ENCODE measurements around the gene ADISSP.

The ADISSP gene

GRCh38 chr20:3733119-3733995, 34.2 kb downstream of the ADISSP start:
- Histone ChIP-seq H4K20me1 (no peaks in the 10 kb centered on the region), H3K4me2 (peak overlapping the region; percentile 52), H3K27me3 (peaks cover 32% of the 10 kb centered on the region), H3K9ac (0 out of 2 replicates have a peak overlapping the region, but pooled peaks have one; percentile 15), H3K36me3 (no peaks in the 10 kb centered on the region), H3K27ac (no peak overlapping the region), H3K9me3 (no peaks in the 10 kb centered on the region), H3K4me3 (no peak overlapping the region), H3K4me1 (peaks cover 27% of the 10 kb centered on the region)
- no peak for TF ChIP-seq Cebpa-rat (IDR thresholded peaks at IDR 0.05)

GRCh38 chr20:3732327-3733118, 35.0 kb downstream of the ADISSP start, which contains the start of gene HSPA12B:
TSS of gene HSPA12B (plus strand) at chr20:3732685. CDS start at chr20:3738675, 5,990 bp downstream.
- no peak within 1 kb of the TSS for H3K27ac ChIP-seq
- no peak for TF ChIP-seq Cebpa-rat (IDR thresholded peaks at IDR 0.05)
- no peaks in the 10 kb centered on the region for H4K20me1 ChIP-seq
- peaks cover 36% of the 10 kb centered on the region for H3K4me1 ChIP-seq
- H3K36me3 ChIP-seq: no peaks in the 10 kb centered on the region
- H3K9me3 ChIP-seq: no peaks in the 10 kb centered on the region
- H3K4me3 ChIP-seq: 0 out of 2 replicates have a peak within 1 kb of the TSS, but pooled peaks have one; percentile 20
- H3K9ac ChIP-seq: 0 out of 2 replicates have a peak within 1 kb of the TSS, but pooled peaks have one; percentile 15
- peak within 1 kb of the TSS; percentile 52 for H3K4me2 ChIP-seq
- H3K27me3 ChIP-seq: peaks cover 32% of the 10 kb centered on the region

- no peak for TF ChIP-seq Cebpa-rat (IDR thresholded peaks at IDR 0.05)
- Histone ChIP-seq H3K4me1 (peaks cover 37% of the 10 kb centered on the region), H3K9ac (no peak overlapping the region), H3K36me3 (no peaks in the 10 kb centered on the region), H3K27ac (no peak overlapping the region), H4K20me1 (no peaks in the 10 kb centered on the region), H3K9me3 (no peaks in the 10 kb centered on the region), H3K4me3 (no peak overlapping the region), H3K4me2 (peak overlapping the region; percentile 52), H3K27me3 (peaks cover 32% of the 10 kb centered on the region)
These were observed 35.6 kb downstream of the ADISSP start for GRCh38 chr20:3731944-3732326.

DNA sequence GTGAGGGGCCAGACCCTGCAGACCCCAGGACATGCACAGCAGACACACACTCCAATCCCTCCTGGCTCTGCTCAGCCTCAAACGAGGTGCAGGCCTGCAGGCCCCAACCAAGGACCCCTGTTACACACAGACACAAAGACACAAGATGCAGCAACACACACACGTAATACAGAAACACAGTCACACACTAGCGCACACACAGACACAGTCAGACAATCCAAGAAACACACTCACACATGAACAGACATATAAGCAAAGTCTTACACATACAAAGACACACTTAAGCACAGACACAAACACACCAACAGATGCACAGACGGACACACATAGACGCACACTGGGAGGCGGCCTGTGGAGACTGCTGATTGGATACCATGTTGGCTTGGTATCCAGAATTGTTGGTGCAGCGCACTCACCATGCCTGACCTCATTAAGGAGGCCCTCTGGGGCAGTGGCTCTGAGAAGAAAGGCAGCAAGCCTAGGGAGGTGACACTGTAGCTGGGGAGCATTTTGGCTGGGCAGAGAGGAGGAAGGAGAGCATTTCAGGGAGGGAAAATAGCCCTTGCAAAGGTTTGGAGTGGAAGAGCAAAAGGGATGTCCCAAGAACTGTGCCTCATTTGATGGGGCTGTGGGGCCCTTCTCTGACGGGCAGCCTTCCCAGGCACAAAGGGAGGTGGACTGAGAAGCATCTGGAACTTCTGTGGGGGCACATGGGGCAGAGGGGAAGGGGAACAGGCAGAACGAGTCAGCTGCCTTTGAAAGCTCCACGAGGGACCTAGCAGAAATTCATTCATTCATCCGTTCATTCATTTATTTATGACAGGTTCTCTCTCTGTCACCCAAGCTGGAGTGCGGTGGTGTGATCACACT, 36.5 kb downstream of the ADISSP start:
- Histone ChIP-seq H3K4me1 (peaks cover 37% of the 10 kb centered on the region), H3K4me3 (no peak overlapping the region), H3K9ac (no peak overlapping the region), H3K4me2 (no peak overlapping the region; the same call in 1 of the 2 replicates), H3K27me3 (peaks cover 32% of the 10 kb centered on the region), H3K27ac (no peak overlapping the region), H3K36me3 (no peaks in the 10 kb centered on the region), H4K20me1 (no peaks in the 10 kb centered on the region), H3K9me3 (no peaks in the 10 kb centered on the region)
- TF ChIP-seq Cebpa-rat (IDR thresholded peaks at IDR 0.05): no peak

- H3K27me3 ChIP-seq: peaks cover 32% of the 10 kb centered on the region
- H3K4me2 ChIP-seq: peak overlapping the region; percentile 17
- no peak for TF ChIP-seq Cebpa-rat (IDR thresholded peaks at IDR 0.05)
These were observed 37.6 kb downstream of the ADISSP start for GRCh38 chr20:3729811-3730540.

GRCh38 chr20:3729378-3729777, 38.2 kb downstream of the ADISSP start:
- Histone ChIP-seq H3K9me3 (no peaks in the 10 kb centered on the region), H3K27me3 (peaks cover 32% of the 10 kb centered on the region), H3K4me1 (peaks cover 37% of the 10 kb centered on the region), H3K9ac (no peak overlapping the region), H3K4me3 (no peak overlapping the region), H3K27ac (no peak overlapping the region), H3K4me2 (no peak overlapping the region), H4K20me1 (no peaks in the 10 kb centered on the region), H3K36me3 (no peaks in the 10 kb centered on the region)
- TF ChIP-seq Cebpa-rat (IDR thresholded peaks at IDR 0.05): no peak

More at GRCh38 chr20:3729811-3730540, 37.6 kb downstream of the ADISSP start:
- Histone ChIP-seq H3K4me3 (no peak overlapping the region), H3K4me1 (peaks cover 37% of the 10 kb centered on the region), H3K27ac (no peak overlapping the region), H3K9me3 (no peaks in the 10 kb centered on the region), H3K36me3 (no peaks in the 10 kb centered on the region), H4K20me1 (no peaks in the 10 kb centered on the region), H3K9ac (no peak overlapping the region)

DNA sequence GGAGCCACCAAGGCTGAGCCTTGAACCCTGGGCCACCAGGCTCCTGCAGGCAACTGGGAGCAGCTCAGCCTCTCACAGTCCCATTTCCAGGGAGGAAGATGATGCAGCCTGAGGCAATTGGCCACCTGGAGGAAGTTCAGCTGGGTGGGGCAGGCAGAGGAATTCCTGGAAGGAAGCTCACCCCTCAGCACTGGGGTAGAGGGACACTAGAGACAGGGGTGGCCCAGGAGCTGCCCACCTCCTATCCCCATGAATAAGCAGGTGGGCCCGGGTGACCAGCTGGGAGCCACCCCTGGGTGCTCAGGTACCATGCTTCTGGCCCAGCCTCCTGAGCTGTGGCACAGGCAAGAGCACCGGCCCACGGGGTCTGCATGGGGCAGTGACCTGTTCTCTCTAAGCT, 38.7 kb downstream of the ADISSP start:
- Histone ChIP-seq H3K27ac (no peak overlapping the region), H3K4me2 (0 out of 2 replicates have a peak overlapping the region, but pooled peaks have one; percentile 31), H3K27me3 (peaks cover 29% of the 10 kb centered on the region), H3K4me1 (peaks cover 37% of the 10 kb centered on the region), H4K20me1 (no peaks in the 10 kb centered on the region), H3K4me3 (no peak overlapping the region), H3K9me3 (no peaks in the 10 kb centered on the region), H3K9ac (no peak overlapping the region), H3K36me3 (no peaks in the 10 kb centered on the region)
- no peak for TF ChIP-seq Cebpa-rat (IDR thresholded peaks at IDR 0.05)

DNA sequence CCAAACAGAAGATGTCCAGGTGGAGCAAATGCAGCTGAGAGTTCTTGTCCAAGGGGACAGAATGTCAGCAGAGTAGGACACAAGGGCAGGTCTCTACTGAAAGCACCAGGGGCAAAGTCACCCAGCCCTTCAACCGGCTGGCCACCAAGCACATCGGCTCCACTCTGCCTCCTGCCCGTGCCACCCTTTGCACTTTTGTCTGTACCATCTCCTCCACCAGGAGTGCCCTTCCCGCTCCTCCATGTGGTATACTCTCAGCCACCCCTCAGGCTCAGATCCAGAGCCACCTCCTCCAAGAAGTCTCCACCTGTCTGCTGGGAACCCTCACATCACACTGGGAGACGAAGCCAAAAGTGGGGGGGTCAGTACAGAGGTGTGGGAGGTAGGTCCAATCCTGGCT, 39.2 kb downstream of the ADISSP start:
- Histone ChIP-seq H3K9ac (no peak overlapping the region), H3K27ac (no peak overlapping the region), H4K20me1 (no peaks in the 10 kb centered on the region), H3K4me2 (peak overlapping the region; percentile 31), H3K4me1 (peaks cover 37% of the 10 kb centered on the region), H3K4me3 (no peak overlapping the region), H3K9me3 (no peaks in the 10 kb centered on the region), H3K27me3 (peaks cover 24% of the 10 kb centered on the region), H3K36me3 (no peaks in the 10 kb centered on the region)
- no peak for TF ChIP-seq Cebpa-rat (IDR thresholded peaks at IDR 0.05)

Data from BLaER1 (cell line).